IPS-18c (cell line): ENCODE data around the gene MOV10L1.

Experiments
- H3K4me3 ChIP-seq: 2 replicates; pipeline ENCODE4 v1.7.0; 2013; ENCODE audit warnings: low read depth, mild to moderate bottlenecking, low read length, moderate library complexity; ENCODE audit not compliant: insufficient read depth
- H3K9me3 ChIP-seq: one replicate; pipeline ENCODE4 v1.6.1; 2013; ENCODE audit warnings: mild to moderate bottlenecking, low read length, moderate library complexity; ENCODE audit not compliant: control insufficient read depth, insufficient read depth

Gene MOV10L1

GRCh38 chr22:50184004-50184901 lies 94.4 kb downstream of the MOV10L1 start:
- H3K4me3 ChIP-seq: no peak overlapping the region

GRCh38 chr22:50184902-50185374 lies 95.1 kb downstream of the MOV10L1 start:
- Histone ChIP-seq H3K9me3 (no peaks in the 10 kb centered on the region), H3K4me3 (peak overlapping the region; percentile 29; the same call in 1 of the 2 replicates)

More at GRCh38 chr22:50184004-50184901, 94.4 kb downstream of the MOV10L1 start:
- H3K9me3 ChIP-seq: no peaks in the 10 kb centered on the region

GRCh38 chr22:50185375-50186087 lies 95.7 kb downstream of the MOV10L1 start, which contains the start of gene TRABD:
TRABD (plus strand) TSS chr22:50185913; CDS start chr22:50193061, 7,148 bp downstream.
- peak within 1 kb of the TSS; percentile 66 for H3K4me3 ChIP-seq
- no peaks in the 10 kb centered on the region for H3K9me3 ChIP-seq

GRCh38 chr22:50186181-50186714 lies 96.4 kb downstream of the MOV10L1 start:
- Histone ChIP-seq H3K9me3 (no peaks in the 10 kb centered on the region), H3K4me3 (peak overlapping the region; percentile 66)

- Histone ChIP-seq H3K4me3 (peak overlapping the region; percentile 66), H3K9me3 (no peaks in the 10 kb centered on the region)
These were observed 97.1 kb downstream of the MOV10L1 start for GRCh38 chr22:50186761-50187523.

- no peak overlapping the region for H3K4me3 ChIP-seq
- no peaks in the 10 kb centered on the region for H3K9me3 ChIP-seq
These were observed 98.5 kb downstream of the MOV10L1 start for GRCh38 chr22:50188356-50188755.

DNA sequence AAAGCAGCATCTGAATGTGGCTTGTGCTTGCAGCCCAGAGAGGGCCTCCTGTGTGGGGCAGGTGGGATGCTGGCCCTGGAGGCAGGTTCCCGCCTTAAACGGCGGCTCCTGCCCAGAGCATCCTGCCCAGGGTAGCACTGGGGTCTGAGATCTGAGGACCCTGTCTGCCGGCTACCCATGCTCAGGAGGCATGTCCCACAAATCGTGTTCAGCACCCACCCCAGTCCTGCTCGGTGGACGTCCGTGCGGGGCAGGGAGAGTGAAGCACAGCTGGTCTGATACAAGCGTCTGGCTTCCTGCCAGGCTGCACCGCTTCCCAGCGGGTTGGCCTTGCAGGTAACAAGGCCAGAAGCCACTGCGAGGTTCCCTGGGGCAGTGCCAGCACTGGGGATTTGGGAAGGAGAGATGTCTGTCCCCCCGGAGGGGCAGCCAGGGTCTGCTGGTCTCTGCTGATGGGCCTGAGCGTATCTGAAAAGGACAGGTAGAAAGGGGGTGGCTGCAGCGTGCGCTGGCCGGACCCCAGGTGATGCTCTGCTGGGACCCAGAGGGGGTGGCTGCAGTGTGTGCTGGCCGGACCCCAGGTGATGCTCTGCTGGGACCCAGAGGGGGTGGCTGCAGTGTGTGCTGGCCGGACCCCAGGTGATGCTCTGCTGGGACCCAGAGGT lies 99.5 kb downstream of the MOV10L1 start:
- no peak overlapping the region for H3K4me3 ChIP-seq
- H3K9me3 ChIP-seq: no peaks in the 10 kb centered on the region

- Histone ChIP-seq H3K4me3 (peak overlapping the region; percentile 49; the same call in 1 of the 2 replicates), H3K9me3 (no peaks in the 10 kb centered on the region)
These were observed 100.0 kb downstream of the MOV10L1 start for GRCh38 chr22:50189849-50190181.

- Histone ChIP-seq H3K9me3 (no peaks in the 10 kb centered on the region), H3K4me3 (peak overlapping the region; percentile 49)
These were observed 100.6 kb downstream of the MOV10L1 start for GRCh38 chr22:50190182-50190940.

DNA sequence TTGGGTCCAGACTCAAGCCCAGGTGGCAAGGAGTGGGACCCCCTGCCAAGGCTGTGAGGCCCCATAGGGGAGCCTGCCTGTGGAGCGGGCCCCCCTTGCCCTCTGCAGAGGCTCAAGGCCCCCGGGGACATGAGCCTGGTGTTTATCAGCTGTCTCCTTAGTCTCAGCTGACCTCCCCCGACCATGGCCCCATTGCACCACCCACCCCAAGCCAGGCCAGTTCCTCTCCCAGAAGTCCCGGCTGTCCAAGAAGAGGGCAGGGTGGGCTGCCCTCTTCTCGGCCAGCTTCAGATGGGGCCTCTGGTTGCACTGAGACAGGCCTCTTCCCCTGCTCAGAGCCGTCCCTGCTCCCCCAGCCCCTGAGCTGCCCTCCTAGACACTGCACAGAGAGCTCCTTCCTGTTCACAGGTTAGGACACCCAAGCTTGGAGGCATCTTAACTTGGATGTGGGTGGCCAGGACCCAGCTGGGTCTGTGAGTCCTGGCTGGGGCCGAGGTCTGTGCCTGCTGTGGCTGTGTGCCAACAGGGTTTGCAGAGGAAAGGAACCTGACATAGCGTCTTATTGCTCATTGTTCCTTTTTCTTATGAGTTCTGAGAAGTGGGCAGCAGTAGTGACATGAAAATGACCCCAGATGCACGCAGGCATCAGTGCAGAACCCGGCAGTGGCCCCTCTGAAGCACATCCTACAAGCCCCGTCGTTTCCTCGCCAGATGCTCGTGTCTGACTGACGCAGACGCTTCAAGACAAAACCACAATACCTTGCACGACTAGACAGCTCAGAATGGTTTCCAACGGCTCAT lies 101.3 kb downstream of the MOV10L1 start:
- Histone ChIP-seq H3K9me3 (no peaks in the 10 kb centered on the region), H3K4me3 (peak overlapping the region; percentile 49)

- H3K9me3 ChIP-seq: no peaks in the 10 kb centered on the region
- H3K4me3 ChIP-seq: no peak overlapping the region
These were observed 102.8 kb downstream of the MOV10L1 start for GRCh38 chr22:50192436-50193204.

DNA sequence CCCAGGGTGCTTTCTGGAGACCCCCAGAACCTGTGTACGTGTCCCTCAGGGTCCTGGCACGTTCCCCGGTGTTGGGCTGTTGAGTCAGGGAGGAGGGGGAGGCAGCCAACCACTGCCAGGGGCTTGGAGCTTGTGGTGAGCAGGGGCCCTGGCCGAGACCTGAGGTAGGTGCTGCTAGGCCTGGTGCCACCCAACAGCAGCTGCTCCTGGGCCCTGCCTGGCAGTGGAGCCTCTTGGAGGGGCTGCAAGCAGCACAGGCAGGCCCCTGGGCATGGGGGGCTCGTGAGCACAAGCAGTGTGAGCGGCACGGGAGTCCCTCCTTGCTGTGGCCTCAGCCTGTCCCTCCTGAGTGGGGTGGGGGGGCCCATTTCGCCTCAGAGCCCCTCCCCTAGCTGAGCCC lies 103.8 kb downstream of the MOV10L1 start:
- no peaks in the 10 kb centered on the region for H3K9me3 ChIP-seq
- no peak overlapping the region for H3K4me3 ChIP-seq

GRCh38 chr22:50194037-50194805 lies 104.4 kb downstream of the MOV10L1 start:
- no peak overlapping the region for H3K4me3 ChIP-seq
- no peaks in the 10 kb centered on the region for H3K9me3 ChIP-seq

DNA sequence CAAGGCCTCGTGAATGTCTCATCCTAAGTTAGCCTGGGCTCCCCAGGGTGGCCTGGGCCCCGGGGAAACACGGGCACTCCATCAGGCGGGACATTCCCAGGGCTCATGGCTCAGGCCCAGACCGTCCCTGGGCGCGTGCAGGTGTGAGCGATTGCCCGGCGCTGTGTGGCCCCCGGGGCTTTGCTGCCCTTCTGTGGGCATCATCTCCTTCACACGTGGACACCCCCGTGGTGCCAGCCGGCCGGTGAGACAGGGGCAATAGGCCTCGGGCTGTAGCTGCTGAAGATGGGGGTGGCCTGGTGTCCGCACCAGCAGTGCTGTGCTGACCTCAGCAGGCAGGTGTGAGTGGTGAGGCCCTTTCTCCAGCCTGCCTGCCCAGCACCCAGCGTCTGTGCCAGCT lies 106.5 kb downstream of the MOV10L1 start:
- Histone ChIP-seq H3K4me3 (no peak overlapping the region), H3K9me3 (no peaks in the 10 kb centered on the region)
